ENCODE results near the gene FBXW7. TPM values are rescaled to one million over a fixed set of nuclear protein-coding genes. Genes with fewer than 3 reads are reported as not detected.

FBXW7 gene
- total RNA-seq, 1 donor from 2014 or later, result 128 TPM

DNA sequence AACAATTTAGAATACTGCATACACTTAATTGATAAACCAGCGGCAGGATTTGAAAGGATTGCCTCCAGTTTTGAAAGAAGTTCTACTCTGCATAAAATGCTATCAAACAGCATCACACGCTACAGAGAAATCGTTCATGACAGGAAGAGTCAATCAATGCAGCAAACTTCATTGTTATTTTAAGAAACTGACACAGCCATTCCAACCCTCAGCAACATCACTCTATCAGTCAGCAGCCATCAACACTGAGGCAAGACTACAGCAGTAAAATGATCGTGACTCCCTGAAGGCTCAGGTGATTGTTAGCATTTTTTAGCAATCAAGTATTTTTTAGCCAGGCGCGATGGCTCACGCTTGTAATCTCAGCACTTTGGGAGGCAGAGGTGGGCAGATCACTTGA lies 98.3 kb downstream of the FBXW7 start:
- DNase-seq (ENCODE audit: low spot score in 2 of 2), result no peak
- Histone ChIP-seq H3K27me3 (no peaks in the 10 kb centered on the region), H3K4me3 (no peak overlapping the region), H3K27ac (no peak overlapping the region), H3K9me3 (no peaks in the 10 kb centered on the region), H3K36me3 (no peaks in the 10 kb centered on the region), H3K4me1 (no peaks in the 10 kb centered on the region)
- intact Hi-C loops (cut with DNase I), result no loop called here
- TF ChIP-seq, protein P1, sequence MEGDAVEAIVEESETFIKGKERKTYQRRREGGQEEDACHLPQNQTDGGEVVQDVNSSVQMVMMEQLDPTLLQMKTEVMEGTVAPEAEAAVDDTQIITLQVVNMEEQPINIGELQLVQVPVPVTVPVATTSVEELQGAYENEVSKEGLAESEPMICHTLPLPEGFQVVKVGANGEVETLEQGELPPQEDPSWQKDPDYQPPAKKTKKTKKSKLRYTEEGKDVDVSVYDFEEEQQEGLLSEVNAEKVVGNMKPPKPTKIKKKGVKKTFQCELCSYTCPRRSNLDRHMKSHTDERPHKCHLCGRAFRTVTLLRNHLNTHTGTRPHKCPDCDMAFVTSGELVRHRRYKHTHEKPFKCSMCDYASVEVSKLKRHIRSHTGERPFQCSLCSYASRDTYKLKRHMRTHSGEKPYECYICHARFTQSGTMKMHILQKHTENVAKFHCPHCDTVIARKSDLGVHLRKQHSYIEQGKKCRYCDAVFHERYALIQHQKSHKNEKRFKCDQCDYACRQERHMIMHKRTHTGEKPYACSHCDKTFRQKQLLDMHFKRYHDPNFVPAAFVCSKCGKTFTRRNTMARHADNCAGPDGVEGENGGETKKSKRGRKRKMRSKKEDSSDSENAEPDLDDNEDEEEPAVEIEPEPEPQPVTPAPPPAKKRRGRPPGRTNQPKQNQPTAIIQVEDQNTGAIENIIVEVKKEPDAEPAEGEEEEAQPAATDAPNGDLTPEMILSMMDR (IDR thresholded peaks at IDR 0.05), result no peak

DNA sequence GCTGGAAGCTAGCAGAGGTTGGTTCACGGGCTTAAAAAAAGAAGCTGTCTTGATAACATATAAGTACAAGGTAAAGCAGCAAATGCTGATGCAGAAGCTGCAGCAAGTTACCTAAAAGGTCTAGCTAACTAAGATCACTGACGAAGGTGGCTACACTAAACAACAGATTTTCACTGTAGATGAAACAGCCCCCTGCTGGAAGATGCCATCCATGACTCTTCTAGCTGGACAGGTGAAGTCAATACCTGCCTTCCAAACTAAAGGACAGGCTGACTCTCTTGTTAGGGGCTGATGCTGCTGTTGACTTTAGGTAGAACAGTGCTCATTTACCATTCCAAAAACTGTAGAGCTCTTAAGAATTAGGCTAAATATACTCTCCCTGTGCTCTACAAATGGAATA lies 99.5 kb downstream of the FBXW7 start:
- TF ChIP-seq, protein P1 (IDR thresholded peaks at IDR 0.05), result no peak
- H3K27ac ChIP-seq, result no peak overlapping the region
- no peak for DNase-seq (ENCODE audit: low spot score in 2 of 2)
- H3K36me3 ChIP-seq, result no peaks in the 10 kb centered on the region
- H3K4me3 ChIP-seq, result no peak overlapping the region
- H3K4me1 ChIP-seq, result no peaks in the 10 kb centered on the region
- intact Hi-C loops (cut with DNase I), result no loop called here
- no peaks in the 10 kb centered on the region for H3K9me3 ChIP-seq
- no peaks in the 10 kb centered on the region for H3K27me3 ChIP-seq

DNA sequence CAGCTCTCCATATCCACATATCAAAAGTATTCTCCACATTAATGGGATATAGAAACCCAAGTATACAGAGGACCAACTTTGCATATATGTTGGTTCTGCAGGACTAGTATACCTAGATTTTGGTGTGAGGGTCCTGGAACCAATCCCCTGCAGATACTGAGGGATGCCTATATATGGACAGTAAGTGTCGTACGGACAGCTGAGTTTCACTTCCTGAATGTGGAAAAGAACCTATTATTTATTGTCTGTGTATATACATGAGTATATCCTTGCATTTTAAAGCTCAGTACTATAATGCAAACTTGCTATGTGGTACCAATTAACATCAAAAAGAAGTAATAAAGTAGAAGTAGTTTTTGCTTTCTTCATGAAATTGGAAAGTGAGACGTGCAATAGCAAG lies 101.9 kb downstream of the FBXW7 start:
- no peak for DNase-seq (ENCODE audit: low spot score in 2 of 2)
- intact Hi-C loops (cut with DNase I), result no loop called here
- H3K4me3 ChIP-seq, result no peak overlapping the region
- H3K36me3 ChIP-seq, result no peaks in the 10 kb centered on the region
- H3K4me1 ChIP-seq, result no peaks in the 10 kb centered on the region
- H3K27me3 ChIP-seq, result no peaks in the 10 kb centered on the region
- TF ChIP-seq, protein P1 (IDR thresholded peaks at IDR 0.05), result no peak
- no peaks in the 10 kb centered on the region for H3K9me3 ChIP-seq
- H3K27ac ChIP-seq, result no peak overlapping the region

DNA sequence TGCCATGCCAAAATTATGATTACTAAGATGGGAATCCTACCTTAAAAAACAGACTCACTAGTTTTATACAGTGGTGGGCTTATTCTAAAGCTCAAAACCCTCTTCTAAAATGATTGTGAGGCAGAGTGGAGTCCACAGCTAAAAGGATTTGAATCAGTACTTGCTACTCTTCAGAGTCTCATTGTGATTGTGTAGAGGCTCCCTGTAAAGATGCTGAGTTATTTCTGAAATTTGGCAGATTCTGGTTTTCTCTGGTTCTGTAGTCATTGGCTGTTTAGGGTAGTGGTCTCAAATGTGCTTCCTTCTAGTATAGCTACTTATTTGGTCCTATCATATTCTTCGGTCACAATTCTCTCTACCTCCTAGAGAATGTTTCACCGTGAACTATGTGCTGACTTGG lies 104.1 kb downstream of the FBXW7 start:
- intact Hi-C loops (cut with DNase I), result no loop called here
- Histone ChIP-seq H3K36me3 (no peaks in the 10 kb centered on the region), H3K4me1 (no peaks in the 10 kb centered on the region), H3K27ac (no peak overlapping the region), H3K27me3 (no peaks in the 10 kb centered on the region), H3K9me3 (no peaks in the 10 kb centered on the region), H3K4me3 (no peak overlapping the region)
- DNase-seq (ENCODE audit: low spot score in 2 of 2), result no peak
- TF ChIP-seq, protein P1 (IDR thresholded peaks at IDR 0.05), result no peak

DNA sequence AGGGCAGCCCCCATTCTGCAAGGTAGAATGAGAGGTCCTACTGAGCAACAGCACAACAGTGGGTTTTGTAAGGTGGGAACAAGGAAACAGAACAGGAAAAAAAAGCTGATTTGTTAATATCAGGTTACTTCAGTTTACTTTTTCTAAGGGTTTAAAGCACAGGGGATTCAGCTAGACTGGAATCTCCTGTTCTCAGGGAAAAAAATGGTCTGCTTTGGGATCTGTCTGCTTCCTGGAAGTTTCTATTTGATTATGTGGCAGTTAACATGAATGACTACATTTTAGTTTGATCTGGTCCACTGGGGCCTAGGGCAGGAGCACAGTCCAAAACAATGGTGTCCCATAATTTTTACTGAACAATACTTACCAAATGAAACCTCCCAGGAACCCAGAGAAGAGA lies 104.6 kb downstream of the FBXW7 start:
- H3K9me3 ChIP-seq, result no peaks in the 10 kb centered on the region
- no peaks in the 10 kb centered on the region for H3K36me3 ChIP-seq
- no peak overlapping the region for H3K27ac ChIP-seq
- TF ChIP-seq, protein P1 (IDR thresholded peaks at IDR 0.05), result no peak
- H3K4me3 ChIP-seq, result no peak overlapping the region
- H3K4me1 ChIP-seq, result no peaks in the 10 kb centered on the region
- H3K27me3 ChIP-seq, result no peaks in the 10 kb centered on the region
- intact Hi-C loops (cut with DNase I), result no loop called here
- DNase-seq (ENCODE audit: low spot score in 2 of 2), result no peak

DNA sequence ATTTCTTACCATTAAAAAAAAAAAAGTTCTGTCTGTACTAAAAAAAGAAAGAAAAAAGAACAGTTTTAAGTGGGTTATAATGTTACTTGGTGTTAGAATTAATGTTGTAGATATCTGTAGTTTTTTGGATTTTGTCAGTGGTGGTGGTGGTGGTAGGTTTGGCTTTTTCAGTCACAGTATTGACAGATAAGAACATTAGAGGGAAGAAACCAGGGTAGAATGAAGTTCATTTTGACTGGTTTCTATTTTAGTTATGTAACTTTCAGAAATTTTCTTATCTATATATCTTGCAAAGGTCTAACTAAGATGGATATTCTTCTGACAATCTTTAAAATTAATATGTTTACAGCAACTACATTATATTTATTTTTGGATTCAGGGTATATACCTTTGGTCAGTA lies 105.4 kb downstream of the FBXW7 start:
- H3K36me3 ChIP-seq, result no peaks in the 10 kb centered on the region
- no peak for DNase-seq (ENCODE audit: low spot score in 2 of 2)

More for the DNA sequence above, 105.4 kb downstream of the FBXW7 start:
- Histone ChIP-seq H3K4me3 (no peak overlapping the region), H3K4me1 (no peaks in the 10 kb centered on the region), H3K27me3 (no peaks in the 10 kb centered on the region), H3K9me3 (no peaks in the 10 kb centered on the region), H3K27ac (no peak overlapping the region)
- TF ChIP-seq, protein P1 (IDR thresholded peaks at IDR 0.05), result no peak
- intact Hi-C loops (cut with DNase I), result no loop called here

Measured in ascending aorta (tissue), 2 donors.